PC-3 (cell line): ENCODE data around the gene PDSS1.

Experiments used
- EZH2 ChIP-seq: fragments of 300-600 bp; sonication (generic); IDR thresholded peaks from one replicate; pipeline ENCODE4 v1.6.1; 2017; ENCODE audit warnings: antibody characterized with exemption, mild to moderate bottlenecking, low read length; ENCODE audit not compliant: unreplicated experiment
- EZH2phosphoT487 ChIP-seq: fragments of 300-600 bp; sonication (generic); IDR thresholded peaks from 2 replicates; pipeline ENCODE4 v1.6.1; 2018; ENCODE audit warnings: mild to moderate bottlenecking, antibody characterized with exemption, low read length, borderline replicate concordance
- TF ChIP-seq, protein P1 (sequence below): fragments of 300-600 bp; sonication (generic); conservative IDR thresholded peaks from 2 replicates; pipeline ENCODE4 v1.5.1; 2017; ENCODE audit warnings: antibody characterized with exemption, low read depth, mild to moderate bottlenecking, low read length

DNA sequence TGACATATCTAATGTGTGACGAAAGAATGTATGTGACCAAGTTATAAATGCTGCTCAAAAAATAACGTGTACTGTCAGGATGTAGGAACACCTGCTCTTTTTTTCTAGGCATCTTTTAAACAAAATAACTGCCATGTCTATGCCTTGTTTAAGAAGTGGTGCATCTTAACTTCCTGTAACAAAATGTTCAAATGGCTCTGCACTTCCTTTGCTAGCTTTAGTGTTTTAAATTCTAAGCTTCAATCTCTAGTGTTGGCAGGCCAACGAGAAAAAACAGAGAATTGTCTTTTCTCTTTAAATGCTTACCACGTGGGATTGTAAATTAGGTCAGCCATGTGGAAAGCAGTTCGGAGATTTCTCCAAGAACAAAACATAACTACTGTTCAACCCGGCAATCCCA, 14.6 kb upstream of the PDSS1 start:
- TF ChIP-seq, protein P1, sequence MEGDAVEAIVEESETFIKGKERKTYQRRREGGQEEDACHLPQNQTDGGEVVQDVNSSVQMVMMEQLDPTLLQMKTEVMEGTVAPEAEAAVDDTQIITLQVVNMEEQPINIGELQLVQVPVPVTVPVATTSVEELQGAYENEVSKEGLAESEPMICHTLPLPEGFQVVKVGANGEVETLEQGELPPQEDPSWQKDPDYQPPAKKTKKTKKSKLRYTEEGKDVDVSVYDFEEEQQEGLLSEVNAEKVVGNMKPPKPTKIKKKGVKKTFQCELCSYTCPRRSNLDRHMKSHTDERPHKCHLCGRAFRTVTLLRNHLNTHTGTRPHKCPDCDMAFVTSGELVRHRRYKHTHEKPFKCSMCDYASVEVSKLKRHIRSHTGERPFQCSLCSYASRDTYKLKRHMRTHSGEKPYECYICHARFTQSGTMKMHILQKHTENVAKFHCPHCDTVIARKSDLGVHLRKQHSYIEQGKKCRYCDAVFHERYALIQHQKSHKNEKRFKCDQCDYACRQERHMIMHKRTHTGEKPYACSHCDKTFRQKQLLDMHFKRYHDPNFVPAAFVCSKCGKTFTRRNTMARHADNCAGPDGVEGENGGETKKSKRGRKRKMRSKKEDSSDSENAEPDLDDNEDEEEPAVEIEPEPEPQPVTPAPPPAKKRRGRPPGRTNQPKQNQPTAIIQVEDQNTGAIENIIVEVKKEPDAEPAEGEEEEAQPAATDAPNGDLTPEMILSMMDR = no peak
- TF ChIP-seq EZH2 (no peak), EZH2phosphoT487 (no peak)
